ENCODE results near the gene HIGD1B.

Gene HIGD1B

DNA sequence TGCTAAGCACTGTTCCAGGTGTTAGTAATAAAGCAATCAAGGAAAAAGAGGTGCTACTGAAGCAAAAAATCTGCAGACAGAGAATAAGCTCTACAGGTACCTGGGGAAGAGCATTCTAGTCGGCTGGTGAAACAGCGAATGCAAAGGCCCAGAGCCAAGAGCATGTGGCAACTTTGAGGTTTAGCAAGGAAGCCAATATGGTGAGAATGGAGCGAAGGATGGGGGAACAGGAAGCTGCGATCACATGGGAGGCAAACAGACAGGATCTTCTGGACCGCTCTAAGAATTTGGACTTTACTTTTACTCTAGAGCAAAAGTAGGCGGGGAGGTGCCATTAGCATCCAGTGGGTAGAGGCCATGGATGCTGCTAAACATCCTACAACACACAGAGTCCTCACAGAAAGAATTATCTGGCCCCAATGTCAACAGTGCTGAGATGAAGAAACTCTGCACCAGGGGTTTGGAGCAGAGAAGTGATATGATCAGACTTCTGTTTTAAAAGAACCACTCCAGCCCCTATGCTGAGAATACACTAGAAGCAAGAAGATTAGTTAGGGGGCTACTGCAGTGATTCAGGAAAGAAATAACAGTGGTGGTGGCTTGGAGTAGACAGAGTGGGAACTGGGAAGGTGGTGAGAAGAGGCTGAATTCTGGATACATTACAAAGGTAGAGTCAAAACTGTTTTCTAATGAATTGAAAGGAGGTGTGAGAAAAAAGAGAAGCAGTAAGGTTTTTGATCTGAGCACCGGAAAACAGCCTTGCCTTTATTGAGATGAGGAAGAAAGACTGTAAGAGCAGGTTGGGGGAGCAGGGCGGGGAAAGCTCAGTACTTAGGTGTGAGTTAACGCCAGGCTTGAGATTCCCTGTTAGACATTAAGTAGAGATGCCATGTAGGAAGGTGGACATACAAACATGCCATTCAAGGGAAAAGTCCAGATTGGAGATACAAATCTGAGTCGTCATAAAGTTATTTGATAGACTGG, 40.6 kb downstream of the HIGD1B start:
- TF ChIP-seq FOXP2 (optimal IDR thresholded peaks at IDR 0.05; ENCODE audit: borderline replicate concordance, extremely low read depth, extremely low read length, insufficient read depth) (no peak), SIN3A (IDR thresholded peaks at IDR 0.05; ENCODE audit: borderline replicate concordance, insufficient read depth, low read length) (no peak), POLR2AphosphoS5 (IDR thresholded peaks at IDR 0.05; ENCODE audit: low read depth, low read length) (no peak), TAF1 (IDR thresholded peaks at IDR 0.05; ENCODE audit: borderline replicate concordance, insufficient read depth, low read length) (no peak)
- TF ChIP-seq, protein P1, sequence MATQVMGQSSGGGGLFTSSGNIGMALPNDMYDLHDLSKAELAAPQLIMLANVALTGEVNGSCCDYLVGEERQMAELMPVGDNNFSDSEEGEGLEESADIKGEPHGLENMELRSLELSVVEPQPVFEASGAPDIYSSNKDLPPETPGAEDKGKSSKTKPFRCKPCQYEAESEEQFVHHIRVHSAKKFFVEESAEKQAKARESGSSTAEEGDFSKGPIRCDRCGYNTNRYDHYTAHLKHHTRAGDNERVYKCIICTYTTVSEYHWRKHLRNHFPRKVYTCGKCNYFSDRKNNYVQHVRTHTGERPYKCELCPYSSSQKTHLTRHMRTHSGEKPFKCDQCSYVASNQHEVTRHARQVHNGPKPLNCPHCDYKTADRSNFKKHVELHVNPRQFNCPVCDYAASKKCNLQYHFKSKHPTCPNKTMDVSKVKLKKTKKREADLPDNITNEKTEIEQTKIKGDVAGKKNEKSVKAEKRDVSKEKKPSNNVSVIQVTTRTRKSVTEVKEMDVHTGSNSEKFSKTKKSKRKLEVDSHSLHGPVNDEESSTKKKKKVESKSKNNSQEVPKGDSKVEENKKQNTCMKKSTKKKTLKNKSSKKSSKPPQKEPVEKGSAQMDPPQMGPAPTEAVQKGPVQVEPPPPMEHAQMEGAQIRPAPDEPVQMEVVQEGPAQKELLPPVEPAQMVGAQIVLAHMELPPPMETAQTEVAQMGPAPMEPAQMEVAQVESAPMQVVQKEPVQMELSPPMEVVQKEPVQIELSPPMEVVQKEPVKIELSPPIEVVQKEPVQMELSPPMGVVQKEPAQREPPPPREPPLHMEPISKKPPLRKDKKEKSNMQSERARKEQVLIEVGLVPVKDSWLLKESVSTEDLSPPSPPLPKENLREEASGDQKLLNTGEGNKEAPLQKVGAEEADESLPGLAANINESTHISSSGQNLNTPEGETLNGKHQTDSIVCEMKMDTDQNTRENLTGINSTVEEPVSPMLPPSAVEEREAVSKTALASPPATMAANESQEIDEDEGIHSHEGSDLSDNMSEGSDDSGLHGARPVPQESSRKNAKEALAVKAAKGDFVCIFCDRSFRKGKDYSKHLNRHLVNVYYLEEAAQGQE (IDR thresholded peaks at IDR 0.05; ENCODE audit: insufficient read depth in 1 of 2, low read depth in 2 of 2, low read length in 2 of 2): no peak

DNA sequence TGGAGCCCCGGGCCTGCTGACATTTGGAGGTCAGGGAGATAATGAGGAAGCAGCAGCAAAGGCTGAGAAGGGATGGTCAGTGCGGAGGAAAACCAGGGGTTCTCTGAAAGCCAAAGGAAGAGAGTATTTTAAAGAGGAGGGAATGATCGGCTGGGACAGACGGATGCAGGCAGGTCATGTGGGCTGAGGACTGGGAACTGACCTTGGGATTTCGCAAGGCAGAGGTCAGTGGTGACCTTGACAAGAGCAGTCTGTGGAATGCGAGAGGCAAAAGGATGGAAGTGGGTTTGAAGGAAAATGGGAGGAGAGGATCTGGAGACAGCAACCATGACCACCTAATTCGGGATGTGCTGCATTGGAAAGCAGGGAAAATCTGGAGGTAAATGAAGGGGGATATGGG, 41.3 kb downstream of the HIGD1B start:
- TF ChIP-seq, protein P1 (IDR thresholded peaks at IDR 0.05; ENCODE audit: insufficient read depth in 1 of 2, low read depth in 2 of 2, low read length in 2 of 2): no peak
- TF ChIP-seq SIN3A (IDR thresholded peaks at IDR 0.05; ENCODE audit: borderline replicate concordance, insufficient read depth, low read length) (no peak), FOXP2 (optimal IDR thresholded peaks at IDR 0.05; ENCODE audit: borderline replicate concordance, extremely low read depth, extremely low read length, insufficient read depth) (no peak), POLR2AphosphoS5 (IDR thresholded peaks at IDR 0.05; ENCODE audit: low read depth, low read length) (no peak), TAF1 (IDR thresholded peaks at IDR 0.05; ENCODE audit: borderline replicate concordance, insufficient read depth, low read length) (no peak)

DNA sequence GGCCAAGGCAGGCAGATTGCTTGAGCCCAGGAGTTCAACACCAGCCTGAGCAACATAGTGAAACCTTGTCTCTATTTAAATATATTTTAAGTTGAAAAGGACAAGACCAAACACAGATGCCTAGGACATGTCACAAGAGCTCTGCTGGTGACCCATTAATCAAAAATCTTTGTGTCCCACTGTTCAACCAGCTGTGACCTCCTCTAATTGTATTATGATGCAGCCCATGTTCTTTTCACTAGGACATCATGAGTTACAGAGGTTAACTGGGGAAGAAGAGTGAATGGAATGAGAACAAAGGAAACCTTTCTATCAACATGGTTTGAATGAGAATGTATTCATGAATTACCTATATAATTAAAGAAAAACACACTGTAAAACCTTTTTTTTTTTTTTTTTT, 44.6 kb downstream of the HIGD1B start:
- TF ChIP-seq TAF1 (IDR thresholded peaks at IDR 0.05; ENCODE audit: borderline replicate concordance, insufficient read depth, low read length) (no peak), FOXP2 (optimal IDR thresholded peaks at IDR 0.05; ENCODE audit: borderline replicate concordance, extremely low read depth, extremely low read length, insufficient read depth) (no peak), SIN3A (IDR thresholded peaks at IDR 0.05; ENCODE audit: borderline replicate concordance, insufficient read depth, low read length) (no peak), POLR2AphosphoS5 (IDR thresholded peaks at IDR 0.05; ENCODE audit: low read depth, low read length) (no peak)
- TF ChIP-seq, protein P1 (IDR thresholded peaks at IDR 0.05; ENCODE audit: insufficient read depth in 1 of 2, low read depth in 2 of 2, low read length in 2 of 2): no peak

DNA sequence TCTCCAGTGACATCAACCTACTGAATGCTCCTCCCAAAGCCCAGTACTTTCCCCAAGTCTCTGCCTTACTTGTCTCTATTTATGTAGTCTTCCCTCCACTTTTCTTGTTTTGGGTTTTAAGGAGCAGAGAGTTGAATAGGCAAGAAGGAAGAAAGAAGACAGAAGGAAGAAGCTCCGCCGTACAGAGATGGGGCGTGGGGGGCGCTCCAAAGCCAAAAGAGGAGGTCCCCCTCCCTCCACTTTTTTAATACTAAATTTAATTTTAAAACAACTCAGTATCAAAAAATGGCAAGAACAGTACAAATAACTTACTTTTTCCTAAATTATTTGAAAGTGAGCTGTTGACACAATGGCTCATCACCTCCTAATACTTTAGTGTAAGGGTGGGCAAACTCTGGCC, 47.0 kb downstream of the HIGD1B start:
- TF ChIP-seq FOXP2 (optimal IDR thresholded peaks at IDR 0.05; ENCODE audit: borderline replicate concordance, extremely low read depth, extremely low read length, insufficient read depth) (no peak), POLR2AphosphoS5 (IDR thresholded peaks at IDR 0.05; ENCODE audit: low read depth, low read length) (no peak), TAF1 (IDR thresholded peaks at IDR 0.05; ENCODE audit: borderline replicate concordance, insufficient read depth, low read length) (no peak), SIN3A (IDR thresholded peaks at IDR 0.05; ENCODE audit: borderline replicate concordance, insufficient read depth, low read length) (no peak)
- TF ChIP-seq, protein P1 (IDR thresholded peaks at IDR 0.05; ENCODE audit: insufficient read depth in 1 of 2, low read depth in 2 of 2, low read length in 2 of 2): no peak
